GM18498 (cell line): ENCODE results near the gene NPDC1.

ENCODE experiments used
- ATAC-seq: cut with Tn5 transposase; IDR thresholded peaks from one replicate; pipeline ENCODE4 v1.9.1; 2021; ENCODE audit warnings: mild to moderate bottlenecking, moderate library complexity; ENCODE audit not compliant: unreplicated experiment

The NPDC1 gene

DNA sequence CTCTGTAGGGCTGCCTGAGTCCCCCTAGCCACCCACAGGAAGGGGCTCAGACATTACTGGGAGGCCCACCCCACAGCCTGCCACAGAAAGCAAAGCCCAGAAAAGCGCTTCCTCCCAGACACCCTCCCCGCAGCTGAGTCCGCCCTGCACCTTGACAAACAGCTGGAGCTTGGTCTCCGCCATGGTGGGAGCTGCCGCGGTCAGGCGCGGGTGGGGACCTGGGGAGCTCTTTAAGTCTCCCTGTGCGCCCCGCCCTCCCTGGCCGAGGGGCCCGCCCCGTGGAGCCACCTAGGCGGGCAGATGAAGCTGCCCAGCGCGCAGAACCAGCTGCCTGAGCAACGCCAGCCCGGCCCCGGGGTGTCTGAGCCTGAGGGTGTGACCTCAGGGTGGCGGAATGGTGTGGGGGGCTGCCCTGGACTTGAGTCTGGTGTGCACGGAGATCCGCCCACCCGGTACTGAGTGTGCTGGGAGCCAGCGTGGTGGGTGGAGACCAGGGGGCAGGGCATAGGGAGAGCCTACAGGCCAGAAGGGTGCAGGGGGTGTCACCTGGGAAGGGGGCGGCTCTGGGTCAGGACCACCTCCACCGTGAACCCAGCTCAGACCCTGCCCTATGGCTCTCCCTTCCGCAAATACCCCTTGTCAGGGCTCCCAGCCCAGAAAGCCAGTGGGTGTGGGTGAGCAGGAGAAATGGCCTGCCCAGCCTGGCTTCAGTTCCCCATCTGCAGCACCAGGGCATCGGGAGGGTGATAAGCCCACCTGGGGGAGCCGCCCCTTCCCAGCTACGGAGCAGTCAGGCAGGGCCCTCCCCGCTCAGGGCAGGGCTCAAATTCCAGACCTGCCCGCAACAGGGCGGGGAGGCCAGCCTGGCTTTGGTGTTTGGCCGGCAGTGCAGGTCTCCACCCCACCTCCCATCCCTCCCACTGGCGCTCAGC, 49.4 kb downstream of the NPDC1 start, which contains the start of gene CLIC3:
Gene CLIC3, minus strand, starts transcription at position 208 of the 932 bp plus-strand sequence. Its CDS starts 25 bp downstream, at position 183.
- no peak for ATAC-seq

GRCh38 chr9:136995772-136996311, 50.1 kb downstream of the NPDC1 start:
- ATAC-seq: no peak

DNA sequence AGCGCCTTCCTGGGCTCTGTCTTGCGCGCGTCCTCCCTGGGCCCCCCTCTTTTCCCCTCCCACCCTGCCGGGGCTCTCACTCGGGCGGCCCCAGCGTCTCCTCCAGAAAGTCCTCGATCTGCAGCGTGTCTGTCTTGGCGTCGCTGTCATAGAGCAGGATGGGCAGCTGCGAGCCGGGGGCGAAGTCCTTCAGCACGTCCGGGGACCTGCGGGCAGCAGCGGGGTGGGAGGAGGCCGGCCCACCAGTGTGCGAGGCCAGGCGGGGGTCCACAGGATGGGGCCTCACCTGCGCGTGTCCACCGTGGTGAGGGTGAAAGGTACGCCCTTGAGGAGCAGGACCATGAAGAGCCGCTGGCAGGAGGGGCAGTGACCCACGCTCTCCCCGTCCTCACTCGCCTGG, 50.6 kb downstream of the NPDC1 start:
- no peak for ATAC-seq

DNA sequence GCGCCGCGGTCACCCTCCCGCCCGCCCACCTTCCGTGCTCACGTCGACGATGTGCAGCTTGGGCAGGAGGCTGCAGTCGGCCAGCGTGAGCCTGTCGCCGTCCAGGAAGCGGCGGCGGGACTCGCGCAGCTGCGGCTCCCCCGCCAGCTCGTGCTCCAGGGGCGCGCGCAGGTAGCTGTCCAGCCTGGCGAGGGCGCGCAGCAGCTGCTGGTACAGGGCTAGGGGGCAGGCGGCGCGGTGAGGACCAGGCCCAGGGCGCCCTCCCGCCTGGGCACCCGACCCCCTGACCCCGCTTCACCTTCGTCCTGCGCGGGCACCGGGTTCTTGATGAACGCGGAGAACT, 51.1 kb downstream of the NPDC1 start:
- ATAC-seq: no peak

GRCh38 chr9:136994180-136994887, 51.6 kb downstream of the NPDC1 start:
- no peak for ATAC-seq

DNA sequence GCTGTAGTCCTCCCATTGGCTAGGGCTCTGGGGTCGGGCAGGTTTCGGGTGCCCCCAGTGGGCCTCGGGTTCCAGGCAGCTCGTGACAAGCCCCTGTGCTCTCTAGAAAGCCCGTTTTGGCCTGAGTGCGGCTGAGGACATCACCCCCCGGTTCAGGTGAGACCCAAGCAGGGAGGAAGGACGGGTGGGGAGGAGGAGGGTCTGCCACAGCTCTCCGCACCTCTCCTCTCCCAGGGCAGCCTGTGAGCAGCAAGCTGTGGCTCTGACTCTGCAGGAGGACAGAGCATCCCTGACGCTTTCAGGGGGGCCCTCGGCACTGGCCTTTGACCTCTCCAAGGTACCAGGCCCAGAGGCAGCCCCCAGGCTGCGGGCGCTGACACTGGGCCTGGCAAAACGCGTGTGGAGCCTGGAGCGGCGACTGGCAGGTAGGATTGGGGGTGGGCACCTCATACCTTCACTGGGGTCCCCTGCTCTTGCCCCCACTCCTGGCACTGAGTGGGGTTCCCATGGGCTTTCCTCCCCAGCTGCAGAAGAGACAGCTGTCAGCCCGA, 53.1 kb downstream of the NPDC1 start:
- no peak for ATAC-seq

DNA sequence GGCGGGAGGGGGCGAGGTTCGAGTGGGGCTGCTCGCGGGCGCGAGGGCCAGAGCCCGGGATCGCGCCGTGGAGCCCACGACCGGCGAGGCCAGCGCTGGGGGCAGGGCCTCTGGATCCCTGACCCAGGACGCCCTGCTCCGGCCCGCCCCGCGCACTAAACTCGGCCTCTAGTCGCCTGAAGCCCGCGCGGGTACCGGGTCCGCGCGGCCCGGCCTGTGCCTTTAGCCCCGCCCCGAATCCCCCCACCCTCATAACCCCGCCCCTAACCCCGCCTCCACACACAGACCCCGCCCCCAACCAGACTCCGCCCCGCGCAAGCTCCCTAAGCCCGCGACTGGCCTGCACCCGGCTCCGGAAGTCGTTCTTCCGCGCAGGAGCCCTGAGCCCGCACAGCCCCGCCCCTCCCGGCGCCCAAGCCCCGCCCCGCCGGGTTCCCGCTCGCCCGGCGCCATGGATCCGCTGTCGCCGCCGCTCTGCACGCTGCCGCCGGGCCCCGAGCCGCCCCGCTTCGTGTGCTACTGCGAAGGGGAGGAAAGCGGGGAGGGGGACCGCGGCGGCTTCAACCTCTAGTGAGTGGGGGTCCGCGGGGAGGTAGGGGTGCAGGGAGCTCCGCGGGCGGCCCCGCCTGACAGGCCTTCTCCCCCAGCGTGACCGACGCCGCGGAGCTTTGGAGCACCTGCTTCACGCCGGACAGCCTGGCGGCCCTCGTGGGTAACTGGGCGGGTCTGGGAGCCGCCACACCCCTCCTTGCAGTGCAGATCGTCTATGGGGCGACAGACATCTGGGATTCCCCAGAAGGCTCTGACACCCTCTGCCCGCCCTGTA, 53.8 kb downstream of the NPDC1 start, which contains the start of gene PAXX:
Gene PAXX, plus strand, starts transcription at position 430 of the 826 bp plus-strand sequence. Its CDS starts 22 bp downstream, at position 452.
- peak; percentile 86 for ATAC-seq

DNA sequence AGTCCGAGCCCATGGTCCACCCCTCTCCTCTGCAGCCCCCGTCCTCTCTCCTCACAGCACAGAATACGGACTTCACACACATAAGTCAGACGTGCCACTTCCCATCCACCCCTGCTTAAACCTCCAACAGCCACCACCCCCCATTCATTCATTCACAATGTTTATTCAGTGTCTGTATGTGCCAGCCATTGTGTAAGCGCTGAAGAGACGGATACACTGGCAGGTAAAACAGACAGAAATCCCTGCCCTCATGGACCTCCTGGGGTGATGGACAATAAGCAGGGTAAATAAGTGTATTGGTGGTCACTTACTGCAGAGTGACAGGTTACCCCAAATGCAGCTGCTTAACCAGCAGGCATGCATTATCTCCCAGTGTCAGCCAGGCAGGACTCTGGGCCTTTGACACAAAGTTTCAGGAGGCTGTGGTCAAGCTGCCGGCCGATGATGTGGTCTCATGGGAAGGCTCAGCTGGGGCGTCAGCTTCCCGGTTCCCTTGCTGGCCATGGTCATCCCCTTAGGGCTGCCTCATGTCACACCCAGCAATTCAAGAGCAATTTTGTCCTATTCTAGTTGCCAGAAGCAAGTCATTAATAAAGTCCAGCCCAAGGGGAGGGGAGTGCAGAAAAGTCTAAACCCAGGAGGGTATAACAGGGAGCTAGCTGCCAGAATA, 55.6 kb downstream of the NPDC1 start:
- ATAC-seq: no peak
